Pancreas (tissue), 10 donors: ENCODE data around the gene DHRS1. TPM values are rescaled to one million over a fixed set of nuclear protein-coding genes. Genes with fewer than 3 reads are reported as not detected.
A peak's percentile ranks its signal among the peaks of the same experiment; 100 is the strongest.

Experiments used
- ATAC-seq, 4 donors: fragments of 200-7000 bp; cut with Tn5 transposase; one replicate each; pipeline versions ENCODE4 v1.8.0 to v1.9.1; 2020; ENCODE audit warnings: mild to moderate bottlenecking in 4 of 4, moderate library complexity in 4 of 4
- DNase-seq, 6 donors: peaks; one replicate each; pipeline ENCODE4 v3.0.0-alpha.2; 2020
- FAIRE-seq: peaks from 2 replicates; lab custom pipeline; 2012; peaks lifted over from hg19 to GRCh38; lab: Jason Lieb, UNC
- H3K27ac ChIP-seq, 4 donors: fragments of 200-600 bp; sonication (generic); 1 replicate in 3 of 4; 2 replicates in 1 of 4; pipeline versions ENCODE4 v1.5.0 to v1.8.0; 2020
- H3K27me3 ChIP-seq, 4 donors: fragments of 200-600 bp; one replicate each; pipeline ENCODE4 v1.8.0; 2021
- H3K36me3 ChIP-seq, 3 donors: fragments of 200-600 bp; sonication (generic) in 1 of 3; one replicate each; pipeline versions ENCODE4 v1.5.0 to v1.8.0; 2020 to 2021
- H3K4me1 ChIP-seq, 3 donors: fragments of 200-600 bp; one replicate each; pipeline ENCODE4 v1.8.0; 2021
- H3K4me3 ChIP-seq, 4 donors: fragments of 200-600 bp; sonication (generic) in 2 of 4; one replicate each; pipeline versions ENCODE4 v1.5.0 to v1.8.0; 2020 to 2021
- H3K9me3 ChIP-seq, 4 donors: fragments of 200-600 bp; one replicate each; pipeline ENCODE4 v1.8.0; 2021
- WGBS, 2 donors: extraction: QIAGEN DNeasy Blood & Tissue Kit; methylation state at CpG; one replicate each; pipeline ENCODE4 v1.1.7; 2013; 5-methylcytosine and 5-hydroxymethylcytosine counted together
- intact Hi-C, 3 donors: fragments of 100-400 bp; cut with DNase I; formaldehyde crosslinking; loops; one replicate each; pipeline versions ENCODE4 v1.11.1 to v1.14.2; 2022
- polyA plus RNA-seq, 2 donors: library from polyadenylated mRNA; stranded (reverse); fragments of 200-250 nt; gene quantifications; one replicate each; pipeline ENCODE4 v1.2.3, GENCODE V29; 2013
- total RNA-seq, 6 donors: library from RNA; stranded (reverse); fragmentation: NEBNext Ultra II Directional in 4 of 6; extraction: Animal tissue kit (Norgen Biotek cat#: 25700) in 4 of 6; gene quantifications; one replicate each; pipeline versions ENCODE4 v1.2.1 to v1.2.4, GENCODE V29; 2021 to 2023
- TF ChIP-seq, protein P1 (sequence below), 4 donors: fragments of 200-600 bp; sonication (generic) in 3 of 4; IDR thresholded peaks; one replicate each; pipeline versions ENCODE4 v1.5.0 to v1.8.0; 2021; ENCODE audit warnings: antibody characterized with exemption in 4 of 4
- donor health status: healthy with polysubstance abuse.
- donor health status: DM: no; HTN: no; CAD: no; lungs with moderate emphysema.
- donor health status: DM: no; HTN: no; CAD: no.
- donor health status: control.
- donor health status: control.
- donor health status: Bipolar disorder and iron deficiency.
- donor health status: DM: yes; HTN: yes; CAD: no.
- donor health status: DM: no; HTN: no; CAD: no.
- donor health status: DM: no; HTN: no; CAD: no.
- donor health status: DM: yes; HTN: yes; CAD: no.

Gene DHRS1
- total and polyA plus RNA-seq, 8 donors, result 6.1 to 21.1 (median 13.6) TPM

GRCh38 chr14:24255931-24256711 is 43.5 kb downstream of the DHRS1 start:
- TF ChIP-seq, protein P1, sequence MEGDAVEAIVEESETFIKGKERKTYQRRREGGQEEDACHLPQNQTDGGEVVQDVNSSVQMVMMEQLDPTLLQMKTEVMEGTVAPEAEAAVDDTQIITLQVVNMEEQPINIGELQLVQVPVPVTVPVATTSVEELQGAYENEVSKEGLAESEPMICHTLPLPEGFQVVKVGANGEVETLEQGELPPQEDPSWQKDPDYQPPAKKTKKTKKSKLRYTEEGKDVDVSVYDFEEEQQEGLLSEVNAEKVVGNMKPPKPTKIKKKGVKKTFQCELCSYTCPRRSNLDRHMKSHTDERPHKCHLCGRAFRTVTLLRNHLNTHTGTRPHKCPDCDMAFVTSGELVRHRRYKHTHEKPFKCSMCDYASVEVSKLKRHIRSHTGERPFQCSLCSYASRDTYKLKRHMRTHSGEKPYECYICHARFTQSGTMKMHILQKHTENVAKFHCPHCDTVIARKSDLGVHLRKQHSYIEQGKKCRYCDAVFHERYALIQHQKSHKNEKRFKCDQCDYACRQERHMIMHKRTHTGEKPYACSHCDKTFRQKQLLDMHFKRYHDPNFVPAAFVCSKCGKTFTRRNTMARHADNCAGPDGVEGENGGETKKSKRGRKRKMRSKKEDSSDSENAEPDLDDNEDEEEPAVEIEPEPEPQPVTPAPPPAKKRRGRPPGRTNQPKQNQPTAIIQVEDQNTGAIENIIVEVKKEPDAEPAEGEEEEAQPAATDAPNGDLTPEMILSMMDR (IDR thresholded peaks at IDR 0.05), result no peak
- intact Hi-C loops, result no loop called here
- Histone ChIP-seq H3K36me3 (no peaks in the 10 kb centered on the region), H3K27me3 (no peaks in the 10 kb centered on the region), H3K9me3 (no peaks in the 10 kb centered on the region), H3K27ac (no peak overlapping the region), H3K4me3 (no peak overlapping the region), H3K4me1 (no peaks in the 10 kb centered on the region)
- FAIRE-seq, result no peak
- DNase-seq, result peak in 1 of 6 donors; percentile 18
- WGBS, 2 donors, result 91% methylated on average over 12 of the region's 12 CpGs
- no peak for ATAC-seq

DNA sequence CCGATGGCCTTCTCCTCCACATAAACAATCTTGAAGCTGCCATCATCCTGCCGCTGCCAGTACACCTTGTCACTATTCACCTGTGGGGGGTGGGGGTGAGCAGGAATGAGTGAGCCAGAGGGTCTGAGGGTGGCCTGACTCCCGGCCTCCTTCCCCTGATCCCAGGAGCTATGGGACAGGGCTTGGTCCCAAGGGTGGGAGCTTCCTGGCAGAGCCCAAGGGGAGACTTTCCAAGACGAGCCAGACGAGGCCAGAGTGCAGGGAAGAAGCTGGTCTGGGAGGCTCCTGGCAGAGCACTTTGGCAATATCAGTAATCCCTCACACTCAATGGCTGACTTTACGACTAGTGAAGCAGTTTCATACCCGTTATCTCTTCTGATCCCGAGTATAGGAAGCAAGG is 44.1 kb downstream of the DHRS1 start:
- intact Hi-C loops, result no loop called here
- Histone ChIP-seq H3K27ac (no peak overlapping the region), H3K36me3 (no peaks in the 10 kb centered on the region), H3K4me3 (no peak overlapping the region), H3K27me3 (no peaks in the 10 kb centered on the region), H3K4me1 (no peaks in the 10 kb centered on the region), H3K9me3 (no peaks in the 10 kb centered on the region)
- TF ChIP-seq, protein P1 (IDR thresholded peaks at IDR 0.05), result no peak
- FAIRE-seq (no peak), ATAC-seq (no peak), DNase-seq (no peak)
- WGBS, 2 donors, result 88% methylated on average over 8 of the region's 8 CpGs

GRCh38 chr14:24254630-24255392 is 44.8 kb downstream of the DHRS1 start:
- ATAC-seq, result no peak
- 93 to 94% methylated on average over 19 of the region's 19 CpGs for WGBS, 2 donors
- Histone ChIP-seq H3K4me3 (no peak overlapping the region), H3K27ac (no peak overlapping the region), H3K36me3 (no peaks in the 10 kb centered on the region), H3K4me1 (no peaks in the 10 kb centered on the region), H3K9me3 (no peaks in the 10 kb centered on the region), H3K27me3 (no peaks in the 10 kb centered on the region)
- TF ChIP-seq, protein P1 (IDR thresholded peaks at IDR 0.05), result no peak
- no peak for FAIRE-seq
- peak in 2 of 6 donors; percentile 34 to 50 for DNase-seq
- intact Hi-C loops, result no loop called here

- Histone ChIP-seq H3K4me3 (no peak overlapping the region), H3K4me1 (no peaks in the 10 kb centered on the region), H3K36me3 (no peaks in the 10 kb centered on the region), H3K27ac (no peak overlapping the region), H3K9me3 (no peaks in the 10 kb centered on the region), H3K27me3 (no peaks in the 10 kb centered on the region)
- peak in 1 of 6 donors; percentile 35 for DNase-seq
- no peak for FAIRE-seq
- TF ChIP-seq, protein P1 (IDR thresholded peaks at IDR 0.05), result no peak
- no peak for ATAC-seq
- WGBS, 2 donors, result 77 to 84% methylated on average over 7 of the region's 7 CpGs
- intact Hi-C loops, result no loop called here
Measured at GRCh38 chr14:24253936-24254335, 45.6 kb downstream of the DHRS1 start.
